Muscle of leg (tissue), 11 donors: ENCODE results near the gene COL4A4. TPM values are rescaled to one million over a fixed set of nuclear protein-coding genes. Genes with fewer than 3 reads are reported as not detected.

Experiments
- DNase-seq: peaks from one replicate; pipeline ENCODE4 v3.0.0; 2013
- H3K27ac ChIP-seq: one replicate; pipeline ENCODE4 v1.5.1; 2013; ENCODE audit warnings: mild to moderate bottlenecking, low read length, control low read depth
- H3K27me3 ChIP-seq: one replicate; pipeline ENCODE4 v1.6.1; 2013; ENCODE audit warnings: low read length; ENCODE audit not compliant: control insufficient read depth, insufficient read depth
- H3K36me3 ChIP-seq: one replicate; pipeline ENCODE4 v1.6.1; 2013; ENCODE audit warnings: low read length; ENCODE audit not compliant: control insufficient read depth, insufficient read depth
- H3K4me1 ChIP-seq: one replicate; pipeline ENCODE4 v1.6.1; 2013; ENCODE audit warnings: low read length; ENCODE audit not compliant: control insufficient read depth, insufficient read depth
- H3K4me3 ChIP-seq: one replicate; pipeline ENCODE4 v1.5.1; 2013; ENCODE audit warnings: low read length, control low read depth
- H3K9me3 ChIP-seq: replicated peaks from 2 replicates; pipeline ENCODE4 v1.6.1; 2013; ENCODE audit warnings: low read depth, low read length; ENCODE audit not compliant: control insufficient read depth
- WGBS: methylation state at CpG from one replicate; pipeline ENCODE4 v1.1.5; 2013; ENCODE audit warnings: missing lambda C conversion rate; ENCODE audit not compliant: insufficient coverage; 5-methylcytosine and 5-hydroxymethylcytosine counted together
- polyA plus RNA-seq, 8 donors: library from polyadenylated mRNA; unstranded; fragments of 120-200 nt; gene quantifications; one replicate each; pipeline versions ENCODE4 v1.2.1 to v1.2.3, GENCODE V29; 2013; ENCODE audit warnings: inconsistent platforms in 1 of 8, low replicate concordance in 1 of 8; ENCODE audit not compliant: insufficient read length in 8 of 8, insufficient read depth in 1 of 8
- total RNA-seq: library from RNA; stranded (reverse); fragments of 120-200 nt; gene quantifications from one replicate; pipeline ENCODE4 v1.2.4, GENCODE V29; 2013

Gene COL4A4
- total and polyA plus RNA-seq, 9 donors: 0.03 to 0.31 (median 0.06) TPM

GRCh38 chr2:227163485-227163997, 464 bp downstream of the COL4A4 start:
- Histone ChIP-seq H3K27ac (no peak overlapping the region), H3K9me3 (peaks cover 2% of the 10 kb centered on the region), H3K27me3 (peaks cover 22% of the 10 kb centered on the region), H3K4me1 (peaks cover 11% of the 10 kb centered on the region), H3K4me3 (peak overlapping the region; percentile 22), H3K36me3 (no peaks in the 10 kb centered on the region)
- peak; percentile 7 for DNase-seq
- under 1% methylated on average over 20 of the region's 20 CpGs for WGBS

GRCh38 chr2:227161947-227162346, 2.1 kb downstream of the COL4A4 start:
- H3K36me3 ChIP-seq: no peaks in the 10 kb centered on the region
- peaks cover 22% of the 10 kb centered on the region for H3K27me3 ChIP-seq
- H3K27ac ChIP-seq: no peak overlapping the region
- H3K4me1 ChIP-seq: peaks cover 11% of the 10 kb centered on the region
- H3K4me3 ChIP-seq: no peak overlapping the region
- DNase-seq: no peak
- peaks cover 2% of the 10 kb centered on the region for H3K9me3 ChIP-seq

- Histone ChIP-seq H3K4me1 (peaks cover 11% of the 10 kb centered on the region), H3K27ac (no peak overlapping the region), H3K4me3 (no peak overlapping the region), H3K36me3 (no peaks in the 10 kb centered on the region), H3K27me3 (peaks cover 24% of the 10 kb centered on the region), H3K9me3 (no peaks in the 10 kb centered on the region)
- no peak for DNase-seq
- no CpG with 5 or more reads among the region's 2 CpGs for WGBS
Measured at GRCh38 chr2:227160164-227160563, 3.8 kb downstream of the COL4A4 start.

GRCh38 chr2:227154986-227155774, 8.8 kb downstream of the COL4A4 start:
- peaks cover 5% of the 10 kb centered on the region for H3K27me3 ChIP-seq
- H3K9me3 ChIP-seq: no peaks in the 10 kb centered on the region
- H3K36me3 ChIP-seq: no peaks in the 10 kb centered on the region
- H3K4me1 ChIP-seq: no peaks in the 10 kb centered on the region
- H3K4me3 ChIP-seq: no peak overlapping the region
- 84% methylated on average over 2 of the region's 6 CpGs for WGBS
- no peak overlapping the region for H3K27ac ChIP-seq
- no peak for DNase-seq

GRCh38 chr2:227153758-227154486, 10.1 kb downstream of the COL4A4 start:
- peaks cover 5% of the 10 kb centered on the region for H3K27me3 ChIP-seq
- peak; percentile 7 for DNase-seq
- no peaks in the 10 kb centered on the region for H3K36me3 ChIP-seq
- H3K9me3 ChIP-seq: no peaks in the 10 kb centered on the region
- H3K4me3 ChIP-seq: no peak overlapping the region
- H3K4me1 ChIP-seq: no peaks in the 10 kb centered on the region
- WGBS: 55% methylated on average over 3 of the region's 4 CpGs
- no peak overlapping the region for H3K27ac ChIP-seq

- no peak overlapping the region for H3K4me3 ChIP-seq
- 90% methylated on average over 2 of the region's 4 CpGs for WGBS
Measured at GRCh38 chr2:227153307-227153706, 10.7 kb downstream of the COL4A4 start.

GRCh38 chr2:227152093-227152766, 11.8 kb downstream of the COL4A4 start:
- H3K4me1 ChIP-seq: no peaks in the 10 kb centered on the region
- no peaks in the 10 kb centered on the region for H3K36me3 ChIP-seq
- peaks cover 5% of the 10 kb centered on the region for H3K27me3 ChIP-seq
- no peak overlapping the region for H3K4me3 ChIP-seq
- peaks cover 4% of the 10 kb centered on the region for H3K9me3 ChIP-seq
- H3K27ac ChIP-seq: no peak overlapping the region
- no CpG with 5 or more reads among the region's 2 CpGs for WGBS
- DNase-seq: no peak

More at GRCh38 chr2:227153307-227153706, 10.7 kb downstream of the COL4A4 start:
- H3K9me3 ChIP-seq: peaks cover under 1% of the 10 kb centered on the region
- H3K4me1 ChIP-seq: no peaks in the 10 kb centered on the region
- H3K27ac ChIP-seq: no peak overlapping the region
- no peaks in the 10 kb centered on the region for H3K36me3 ChIP-seq
- DNase-seq: no peak
- H3K27me3 ChIP-seq: peaks cover 5% of the 10 kb centered on the region

- H3K4me3 ChIP-seq: no peak overlapping the region
- peaks cover 2% of the 10 kb centered on the region for H3K27me3 ChIP-seq
- no peak overlapping the region for H3K27ac ChIP-seq
- peaks cover 4% of the 10 kb centered on the region for H3K9me3 ChIP-seq
- DNase-seq: no peak
- WGBS: no CpG with 5 or more reads among the region's 2 CpGs
- no peaks in the 10 kb centered on the region for H3K4me1 ChIP-seq
- H3K36me3 ChIP-seq: no peaks in the 10 kb centered on the region
Measured at GRCh38 chr2:227150222-227150936, 13.6 kb downstream of the COL4A4 start.

GRCh38 chr2:227148106-227148505, 15.9 kb downstream of the COL4A4 start:
- no peak for DNase-seq
- Histone ChIP-seq H3K27ac (no peak overlapping the region), H3K9me3 (peaks cover 4% of the 10 kb centered on the region), H3K27me3 (no peaks in the 10 kb centered on the region), H3K36me3 (no peaks in the 10 kb centered on the region), H3K4me1 (no peaks in the 10 kb centered on the region), H3K4me3 (no peak overlapping the region)
- no CpG with 5 or more reads among the region's 2 CpGs for WGBS
